ENCODE data around the gene KMT2B.
A peak's percentile ranks its signal among the peaks of the same experiment; 100 is the strongest.

The KMT2B gene

DNA sequence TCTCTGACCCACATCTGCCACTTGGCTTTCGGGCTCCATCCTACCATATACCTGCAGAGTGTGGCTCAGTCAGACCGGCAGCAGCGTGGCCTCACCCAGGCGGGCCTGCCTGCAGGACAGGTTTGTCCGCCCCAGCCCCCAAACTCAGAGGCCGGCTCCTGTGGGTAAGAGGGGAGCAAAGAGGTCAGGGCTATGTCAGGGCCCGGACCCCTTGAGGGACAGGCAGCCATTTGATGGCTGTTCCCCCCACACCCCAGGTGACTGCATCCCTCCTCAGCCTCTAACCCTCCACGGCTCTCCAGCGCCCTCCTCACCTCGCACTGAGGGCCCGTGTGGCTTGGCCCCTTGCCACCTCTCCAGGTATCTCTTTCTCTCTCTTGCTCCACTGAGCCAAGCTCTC lies 25.8 kb upstream of the KMT2B start:
- H3K4me3 ChIP-seq (ENCODE audit: low read length) = no peak overlapping the region
- no peaks in the 10 kb centered on the region for H3K27me3 ChIP-seq (ENCODE audit: control insufficient read depth, insufficient read depth, low read length)
- no peak for DNase-seq (ENCODE audit: low read depth, low spot score)
- H3K27ac ChIP-seq (ENCODE audit: low read length) = no peak overlapping the region
- no peaks in the 10 kb centered on the region for H3K4me1 ChIP-seq (ENCODE audit: control insufficient read depth, insufficient read depth, low read length)
- no peaks in the 10 kb centered on the region for H3K9me3 ChIP-seq (ENCODE audit: control insufficient read depth, insufficient read depth, low read length)
- no peaks in the 10 kb centered on the region for H3K36me3 ChIP-seq (ENCODE audit: control insufficient read depth, insufficient read depth, low read length)
- WGBS (ENCODE audit: insufficient coverage, insufficient read length) = no CpG with 5 or more reads among the region's 11 CpGs

DNA sequence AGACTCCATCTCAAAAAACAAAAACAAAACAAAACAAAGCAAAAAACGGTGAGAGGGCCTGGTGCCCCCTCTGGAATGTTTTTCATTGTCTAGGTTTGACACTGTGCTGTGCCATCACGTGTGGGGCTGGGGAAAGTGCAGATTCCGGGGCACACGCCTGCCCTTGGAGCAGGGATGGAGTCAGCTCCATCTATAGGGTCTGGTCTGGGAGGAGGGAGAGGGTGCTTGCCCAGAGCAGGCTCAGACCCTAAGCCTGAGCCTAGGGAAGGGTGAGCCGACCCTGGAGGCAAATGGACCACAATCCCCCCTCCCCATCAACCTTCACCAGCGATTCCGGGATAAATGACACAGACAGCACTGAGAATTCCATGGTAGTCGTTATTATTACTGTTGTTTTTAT lies 24.4 kb upstream of the KMT2B start:
- H3K36me3 ChIP-seq (ENCODE audit: control insufficient read depth, insufficient read depth, low read length) = no peaks in the 10 kb centered on the region
- no peak overlapping the region for H3K4me3 ChIP-seq (ENCODE audit: low read length)
- no peaks in the 10 kb centered on the region for H3K9me3 ChIP-seq (ENCODE audit: control insufficient read depth, insufficient read depth, low read length)
- WGBS (ENCODE audit: insufficient coverage, insufficient read length) = no CpG with 5 or more reads among the region's 8 CpGs
- H3K27me3 ChIP-seq (ENCODE audit: control insufficient read depth, insufficient read depth, low read length) = no peaks in the 10 kb centered on the region
- no peaks in the 10 kb centered on the region for H3K4me1 ChIP-seq (ENCODE audit: control insufficient read depth, insufficient read depth, low read length)
- H3K27ac ChIP-seq (ENCODE audit: low read length) = no peak overlapping the region
- DNase-seq (ENCODE audit: low read depth, low spot score) = no peak

DNA sequence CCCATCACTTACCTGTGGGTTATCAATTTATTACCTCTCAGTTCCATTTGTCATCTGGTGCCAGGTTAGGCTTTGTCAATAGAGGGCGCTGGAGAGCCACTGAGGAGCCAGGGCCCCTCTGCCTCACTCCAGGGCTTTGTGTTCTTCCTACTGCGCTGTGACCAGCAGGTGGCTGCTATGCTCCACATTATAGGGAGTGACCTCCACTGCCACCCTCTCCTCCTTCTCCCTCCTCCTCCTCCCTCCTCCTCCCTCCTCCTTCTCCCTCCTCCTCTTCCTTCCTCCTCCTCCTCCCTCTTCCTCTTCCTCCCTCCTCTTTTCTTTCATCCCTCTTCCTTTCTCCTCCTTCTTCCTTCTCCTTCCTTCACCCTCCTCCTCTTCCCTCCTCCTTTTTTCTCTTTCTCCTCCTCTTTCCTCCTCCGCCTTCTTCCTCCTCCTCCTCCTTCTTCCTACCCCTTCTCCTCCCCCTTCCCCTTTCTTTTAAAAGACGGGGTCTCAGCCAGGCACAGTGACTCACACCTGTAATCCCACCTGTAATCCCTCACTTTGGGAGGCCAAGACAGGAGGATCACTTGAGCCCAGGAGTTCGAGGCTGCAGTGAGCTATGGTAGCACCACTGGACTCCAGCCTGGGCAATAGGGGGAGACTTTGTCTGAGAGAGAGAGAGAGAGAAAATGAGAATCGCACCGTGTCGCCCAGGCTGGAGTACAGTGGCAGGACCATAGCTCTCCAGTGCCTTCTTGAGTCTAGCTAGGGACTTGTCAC lies 23.8 kb upstream of the KMT2B start:
- Histone ChIP-seq H3K27ac (ENCODE audit: low read length) (no peak overlapping the region), H3K36me3 (ENCODE audit: control insufficient read depth, insufficient read depth, low read length) (no peaks in the 10 kb centered on the region), H3K27me3 (ENCODE audit: control insufficient read depth, insufficient read depth, low read length) (no peaks in the 10 kb centered on the region), H3K4me3 (ENCODE audit: low read length) (no peak overlapping the region), H3K4me1 (ENCODE audit: control insufficient read depth, insufficient read depth, low read length) (no peaks in the 10 kb centered on the region), H3K9me3 (ENCODE audit: control insufficient read depth, insufficient read depth, low read length) (no peaks in the 10 kb centered on the region)
- no peak for DNase-seq (ENCODE audit: low read depth, low spot score)
- WGBS (ENCODE audit: insufficient coverage, insufficient read length) = 100% methylated on average over 1 of the region's 8 CpGs

DNA sequence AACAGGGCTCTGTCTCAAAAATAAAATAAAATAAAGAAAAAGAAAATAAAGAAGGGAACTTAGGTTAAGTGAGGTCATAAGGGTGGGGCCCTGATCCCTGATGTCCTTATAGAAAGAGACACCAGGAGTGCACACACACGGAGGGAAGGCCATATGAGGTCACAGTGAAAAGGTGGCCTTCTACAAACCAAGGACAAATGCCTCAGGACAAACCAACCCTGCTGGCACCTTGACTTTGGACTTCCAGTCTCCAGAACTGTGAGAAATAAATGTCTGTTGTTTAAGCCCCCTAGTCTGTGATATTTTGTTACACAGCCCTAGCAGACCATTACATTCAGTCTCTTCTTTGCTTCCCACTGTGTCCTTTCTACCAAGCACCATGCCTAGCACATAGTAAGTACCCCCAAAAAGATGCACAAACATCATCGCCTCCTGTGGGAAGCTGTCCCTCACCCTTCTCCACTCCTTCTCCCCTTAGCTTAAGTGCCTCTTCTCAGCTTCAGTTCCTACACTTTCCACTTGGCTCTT lies 21.8 kb upstream of the KMT2B start:
- Histone ChIP-seq H3K4me3 (ENCODE audit: low read length) (no peak overlapping the region), H3K4me1 (ENCODE audit: control insufficient read depth, insufficient read depth, low read length) (no peaks in the 10 kb centered on the region), H3K27ac (ENCODE audit: low read length) (no peak overlapping the region), H3K27me3 (ENCODE audit: control insufficient read depth, insufficient read depth, low read length) (no peaks in the 10 kb centered on the region), H3K9me3 (ENCODE audit: control insufficient read depth, insufficient read depth, low read length) (no peaks in the 10 kb centered on the region), H3K36me3 (ENCODE audit: control insufficient read depth, insufficient read depth, low read length) (no peaks in the 10 kb centered on the region)
- no peak for DNase-seq (ENCODE audit: low read depth, low spot score)
- no CpG with 5 or more reads among the region's 2 CpGs for WGBS (ENCODE audit: insufficient coverage, insufficient read length)

DNA sequence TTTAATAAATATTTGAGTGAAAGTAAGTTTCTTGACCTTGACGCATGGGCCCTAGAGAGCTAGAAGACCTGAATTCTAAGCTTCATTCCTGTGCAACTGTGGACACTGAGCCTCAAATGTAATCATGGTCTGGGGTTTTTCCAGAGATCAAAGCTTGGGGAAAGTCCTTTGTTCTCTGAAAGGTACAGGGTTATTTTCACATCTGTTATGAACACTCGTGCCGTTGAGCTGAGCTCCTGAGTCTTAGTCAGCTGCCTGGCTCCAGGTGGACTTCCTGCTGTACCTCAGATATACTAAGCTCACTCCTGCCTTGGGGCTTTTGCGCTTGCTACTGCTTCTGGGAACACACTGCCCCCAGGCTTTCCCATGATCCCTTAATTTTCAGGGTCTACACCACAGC lies 21.0 kb upstream of the KMT2B start:
- WGBS (ENCODE audit: insufficient coverage, insufficient read length) = no CpG with 5 or more reads among the region's 4 CpGs
- no peaks in the 10 kb centered on the region for H3K4me1 ChIP-seq (ENCODE audit: control insufficient read depth, insufficient read depth, low read length)
- no peaks in the 10 kb centered on the region for H3K36me3 ChIP-seq (ENCODE audit: control insufficient read depth, insufficient read depth, low read length)
- H3K27ac ChIP-seq (ENCODE audit: low read length) = no peak overlapping the region
- no peak overlapping the region for H3K4me3 ChIP-seq (ENCODE audit: low read length)
- no peaks in the 10 kb centered on the region for H3K27me3 ChIP-seq (ENCODE audit: control insufficient read depth, insufficient read depth, low read length)
- no peaks in the 10 kb centered on the region for H3K9me3 ChIP-seq (ENCODE audit: control insufficient read depth, insufficient read depth, low read length)
- no peak for DNase-seq (ENCODE audit: low read depth, low spot score)

DNA sequence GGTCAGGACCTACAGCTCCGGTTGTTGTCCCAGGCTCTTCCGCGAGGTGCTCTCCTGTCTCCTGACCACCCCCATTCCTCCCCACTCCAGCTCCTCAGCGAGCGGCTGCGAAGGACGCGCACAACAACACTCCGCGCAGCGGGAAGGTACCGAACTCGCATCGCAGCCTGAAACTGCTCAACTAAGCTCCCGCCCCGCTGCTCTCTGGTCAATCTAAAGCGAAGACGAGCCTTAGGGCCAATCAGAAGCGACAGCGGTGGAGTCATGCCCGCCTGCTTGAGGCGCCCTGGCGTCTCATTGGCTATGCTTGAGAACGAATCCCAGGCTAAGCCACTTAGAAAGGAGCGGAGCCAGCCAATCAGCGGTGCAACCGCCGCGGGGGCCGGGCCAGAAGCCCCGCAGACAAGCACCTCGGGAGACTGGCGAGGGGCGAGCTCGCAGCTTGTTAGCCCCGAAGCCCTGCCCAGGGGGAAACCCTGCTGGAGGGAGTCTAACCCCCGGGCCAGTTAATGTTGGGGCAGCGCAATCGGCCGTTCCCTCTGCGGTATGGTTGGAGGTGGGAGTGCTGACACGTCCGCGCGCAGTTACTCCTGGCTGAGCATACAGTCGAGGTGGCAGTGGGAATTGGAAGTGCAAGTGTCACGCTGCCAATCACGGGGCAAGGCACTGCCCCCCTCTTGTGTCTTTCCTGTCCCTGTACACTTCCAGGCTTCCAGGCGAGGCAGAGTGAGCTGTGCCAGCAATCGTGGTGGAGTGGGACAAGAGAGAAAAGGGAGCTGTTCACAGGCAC lies 15.4 kb upstream of the KMT2B start:
- Histone ChIP-seq H3K27me3 (ENCODE audit: control insufficient read depth, insufficient read depth, low read length) (no peaks in the 10 kb centered on the region; the same call in 1 of the 2 replicates), H3K9me3 (ENCODE audit: control insufficient read depth, insufficient read depth, low read length) (no peaks in the 10 kb centered on the region), H3K4me1 (ENCODE audit: control insufficient read depth, insufficient read depth, low read length) (no peaks in the 10 kb centered on the region), H3K36me3 (ENCODE audit: control insufficient read depth, insufficient read depth, low read length) (no peaks in the 10 kb centered on the region), H3K4me3 (ENCODE audit: low read length) (peak overlapping the region; percentile 54; the same call in 1 of the 2 replicates), H3K27ac (ENCODE audit: low read length) (no peak overlapping the region)
- WGBS (ENCODE audit: insufficient coverage, insufficient read length) = no CpG with 5 or more reads among the region's 50 CpGs
- DNase-seq (ENCODE audit: low read depth, low spot score) = peak; percentile 99

DNA sequence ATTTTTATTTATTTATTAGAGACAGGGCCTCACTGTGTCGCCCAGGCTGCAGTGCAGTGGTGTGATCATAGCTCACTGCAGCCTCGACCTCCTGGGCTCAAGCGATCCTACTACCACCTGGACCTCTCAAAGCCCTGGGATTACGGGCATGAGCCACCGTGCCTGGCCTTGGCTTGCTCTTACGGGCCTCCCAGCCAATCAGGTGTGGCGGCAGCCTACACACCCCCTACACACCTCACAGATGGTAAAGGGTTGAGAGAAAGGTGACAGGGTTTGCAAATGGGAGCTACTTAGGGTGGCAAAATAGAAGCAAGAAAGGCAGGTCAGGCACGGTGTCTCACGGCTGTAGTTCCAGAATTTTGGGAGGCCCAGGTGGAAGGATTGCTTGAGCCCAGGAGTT lies 14.5 kb upstream of the KMT2B start:
- no peaks in the 10 kb centered on the region for H3K9me3 ChIP-seq (ENCODE audit: control insufficient read depth, insufficient read depth, low read length)
- no peak overlapping the region for H3K4me3 ChIP-seq (ENCODE audit: low read length)
- H3K4me1 ChIP-seq (ENCODE audit: control insufficient read depth, insufficient read depth, low read length) = no peaks in the 10 kb centered on the region
- no peaks in the 10 kb centered on the region; the same call in 1 of the 2 replicates for H3K27me3 ChIP-seq (ENCODE audit: control insufficient read depth, insufficient read depth, low read length)
- WGBS (ENCODE audit: insufficient coverage, insufficient read length) = no CpG with 5 or more reads among the region's 9 CpGs
- no peak overlapping the region for H3K27ac ChIP-seq (ENCODE audit: low read length)
- H3K36me3 ChIP-seq (ENCODE audit: control insufficient read depth, insufficient read depth, low read length) = no peaks in the 10 kb centered on the region
- no peak for DNase-seq (ENCODE audit: low read depth, low spot score)

DNA sequence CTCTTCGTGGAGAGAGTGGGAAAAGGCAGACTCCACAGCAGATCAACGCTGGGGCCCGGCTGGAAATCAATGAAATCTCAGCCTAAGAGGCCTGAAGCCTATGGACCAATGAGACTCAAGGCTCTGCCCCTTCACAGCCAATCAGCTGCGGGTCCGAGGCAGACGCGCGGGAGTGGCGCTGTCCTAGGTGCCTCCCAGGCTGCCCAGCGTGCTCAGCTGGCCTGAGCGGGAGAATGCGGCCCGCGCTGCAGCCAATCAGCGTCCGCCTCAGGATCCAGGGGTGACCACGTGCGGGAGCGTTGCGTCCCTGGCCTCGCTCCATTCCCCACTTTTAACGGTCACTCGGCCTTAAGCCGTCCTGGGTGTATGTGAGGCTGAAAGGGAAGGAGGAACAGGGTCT lies 13.6 kb upstream of the KMT2B start, which contains the start of gene ZBTB32:
TSS of gene ZBTB32 (plus strand) at position 341 of the 400 bp plus-strand sequence. CDS start 10,069 bp downstream, outside the sequence.
- DNase-seq (ENCODE audit: low read depth, low spot score) = no peak
- no peaks in the 10 kb centered on the region; the same call in 1 of the 2 replicates for H3K27me3 ChIP-seq (ENCODE audit: control insufficient read depth, insufficient read depth, low read length)

DNA sequence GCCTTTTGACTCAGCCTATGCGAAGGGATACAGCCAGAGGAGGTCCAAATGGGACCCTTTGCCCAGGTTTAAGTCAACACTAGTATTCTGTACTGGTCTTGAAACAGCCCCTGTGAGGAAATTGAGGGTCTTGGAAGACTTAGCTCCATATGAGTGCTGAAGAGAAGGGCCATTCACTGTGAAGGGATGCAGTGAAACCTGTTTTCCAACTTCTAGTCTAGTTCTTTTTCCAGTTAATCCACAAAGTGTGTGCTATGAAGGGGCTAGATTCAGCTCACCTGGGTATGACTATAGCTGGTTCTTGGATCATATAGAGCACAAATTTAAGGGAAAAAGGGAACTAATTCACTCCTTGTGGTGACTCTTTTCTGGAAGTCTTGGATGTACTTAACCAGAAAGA lies 9.4 kb upstream of the KMT2B start:
- no peaks in the 10 kb centered on the region for H3K4me1 ChIP-seq (ENCODE audit: control insufficient read depth, insufficient read depth, low read length)
- DNase-seq (ENCODE audit: low read depth, low spot score) = no peak
- no CpG with 5 or more reads among the region's 1 CpG for WGBS (ENCODE audit: insufficient coverage, insufficient read length)
- no peak overlapping the region for H3K4me3 ChIP-seq (ENCODE audit: low read length)
- no peaks in the 10 kb centered on the region; the same call in 1 of the 2 replicates for H3K27me3 ChIP-seq (ENCODE audit: control insufficient read depth, insufficient read depth, low read length)
- H3K27ac ChIP-seq (ENCODE audit: low read length) = no peak overlapping the region
- no peaks in the 10 kb centered on the region for H3K36me3 ChIP-seq (ENCODE audit: control insufficient read depth, insufficient read depth, low read length)
- no peaks in the 10 kb centered on the region for H3K9me3 ChIP-seq (ENCODE audit: control insufficient read depth, insufficient read depth, low read length)

More for the DNA sequence above, 13.6 kb upstream of the KMT2B start, which contains the start of gene ZBTB32:
- Histone ChIP-seq H3K9me3 (ENCODE audit: control insufficient read depth, insufficient read depth, low read length) (no peaks in the 10 kb centered on the region), H3K4me1 (ENCODE audit: control insufficient read depth, insufficient read depth, low read length) (no peaks in the 10 kb centered on the region), H3K36me3 (ENCODE audit: control insufficient read depth, insufficient read depth, low read length) (no peaks in the 10 kb centered on the region), H3K4me3 (ENCODE audit: low read length) (no peak within 1 kb of the TSS), H3K27ac (ENCODE audit: low read length) (no peak within 1 kb of the TSS)
- WGBS (ENCODE audit: insufficient coverage, insufficient read length) = no CpG with 5 or more reads among the region's 24 CpGs

DNA sequence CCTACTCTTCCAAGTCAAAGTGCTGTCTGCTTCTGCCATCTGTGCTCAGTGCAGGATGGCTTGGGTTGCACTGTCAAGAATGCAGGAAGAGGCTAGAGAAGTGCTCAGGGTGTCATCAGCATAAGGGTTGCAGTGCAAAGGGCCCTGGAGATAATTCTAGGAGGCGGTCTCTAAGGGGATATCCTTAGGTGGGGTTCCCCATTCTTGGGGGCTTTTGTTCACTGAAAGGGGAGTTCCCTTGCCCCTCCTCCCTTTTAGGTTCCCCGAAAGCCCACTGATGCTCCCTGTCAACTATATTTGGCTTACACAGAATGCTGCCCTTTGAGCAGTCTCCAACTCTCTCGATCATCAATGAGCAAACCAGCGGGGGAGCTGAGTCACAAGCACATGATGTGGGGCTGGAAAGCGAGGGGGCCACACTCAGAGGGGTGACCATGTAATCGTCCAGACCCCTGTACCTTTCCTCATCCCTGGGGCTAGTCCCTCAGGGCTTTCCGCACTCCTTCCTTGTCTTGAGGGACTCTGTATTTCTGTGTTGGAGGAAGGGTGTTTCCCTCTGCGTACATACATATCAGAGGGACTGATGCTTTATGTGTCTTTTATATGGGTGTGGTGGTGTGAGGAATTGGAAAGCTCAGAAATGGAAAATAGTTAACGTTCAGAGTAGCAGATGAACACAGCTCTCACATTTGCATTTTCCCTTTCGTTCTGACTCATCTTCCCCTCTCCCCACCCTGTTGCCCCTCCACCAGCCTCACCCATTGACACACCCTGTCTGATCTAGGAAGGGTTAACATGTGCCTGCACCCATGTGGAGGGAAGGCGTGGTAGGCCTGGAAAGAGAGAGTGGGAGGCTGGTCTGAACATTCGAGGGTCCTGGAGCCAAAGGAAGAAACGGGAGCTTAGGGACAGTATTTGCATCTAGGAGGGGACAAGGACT lies 6.7 kb upstream of the KMT2B start:
- Histone ChIP-seq H3K4me1 (ENCODE audit: control insufficient read depth, insufficient read depth, low read length) (peaks cover 8% of the 10 kb centered on the region), H3K27me3 (ENCODE audit: control insufficient read depth, insufficient read depth, low read length) (no peaks in the 10 kb centered on the region), H3K27ac (ENCODE audit: low read length) (no peak overlapping the region), H3K9me3 (ENCODE audit: control insufficient read depth, insufficient read depth, low read length) (no peaks in the 10 kb centered on the region), H3K4me3 (ENCODE audit: low read length) (no peak overlapping the region), H3K36me3 (ENCODE audit: control insufficient read depth, insufficient read depth, low read length) (no peaks in the 10 kb centered on the region)
- DNase-seq (ENCODE audit: low read depth, low spot score) = no peak
- no CpG with 5 or more reads among the region's 13 CpGs for WGBS (ENCODE audit: insufficient coverage, insufficient read length)
